HepG2 (cell line): ENCODE measurements around the gene PRKCE. TPM values are rescaled to one million over a fixed set of nuclear protein-coding genes. Genes with fewer than 3 reads are reported as not detected.

Experiments
- ATAC-seq: fragments of 200-7000 bp; cut with Tn5 transposase; 3 replicates; pipeline ENCODE4 v1.9.1; 2020; ENCODE audit warnings: mild to moderate bottlenecking, moderate library complexity
- BruUV-seq: library from RNA; stranded (reverse); fragments of 400-500 nt; replicated peaks from 2 replicates; lab custom pipeline; 2021; lab: Mats Ljungman, UMichigan
- CTCF ChIA-PET: fragments of 300-600 bp; formaldehyde crosslinking; extraction: SDS; loops from one replicate; lab custom pipeline; 2021; ENCODE audit warnings: low total read pairs, inconsistent platforms, low intra/inter-chr PET ratio; lab: Yijun Ruan, JAX
- POLR2A ChIA-PET: fragments of 350-600 bp; sonication (Branson Sonifier 250); formaldehyde crosslinking; loops from one replicate; lab custom pipeline; 2020; ENCODE audit warnings: antibody characterized with exemption, inconsistent platforms; lab: Yijun Ruan, JAX
- DNase-seq: peaks from one replicate; pipeline ENCODE4 v3.0.0-alpha.2; 2015; ENCODE audit warnings: low spot score
- FAIRE-seq: peaks from 3 replicates; lab custom pipeline; 2011; peaks lifted over from hg19 to GRCh38; lab: Jason Lieb, UNC
- H2AFZ ChIP-seq: one replicate; pipeline ENCODE4 v1.6.1; 2011; ENCODE audit warnings: low read length, inconsistent platforms
- H3K27ac ChIP-seq: fragments of 300-600 bp; 3 replicates; pipeline ENCODE4 v1.8.0; 2011; ENCODE audit warnings: mixed run types, mild to moderate bottlenecking, mixed read lengths, low read length, inconsistent platforms; ENCODE audit not compliant: insufficient read depth; ENCODE audit errors: extremely low read length
- H3K27me3 ChIP-seq, 2 experiments: fragments of 200-600 bp in 1 of 2; 2 replicates in 1 of 2; 3 replicates in 1 of 2; pipeline versions ENCODE4 v1.6.0 to v1.8.0; 2011; ENCODE audit warnings: low read length in 2 of 2, mild to moderate bottlenecking in 2 of 2, moderate library complexity in 2 of 2, inconsistent platforms in 1 of 2; ENCODE audit not compliant: insufficient read depth in 2 of 2, control insufficient read depth in 1 of 2
- H3K36me3 ChIP-seq, 2 experiments: fragments of 200-600 bp in 1 of 2; replicated peaks in 1 of 2; 2 replicates in 1 of 2; 3 replicates in 1 of 2; pipeline versions ENCODE4 v1.5.1 to v1.8.0; 2011; ENCODE audit warnings: low read length in 2 of 2, inconsistent platforms in 1 of 2; ENCODE audit not compliant: insufficient read depth in 2 of 2, control insufficient read depth in 1 of 2
- H3K4me1 ChIP-seq: 2 replicates; pipeline ENCODE4 v1.5.1; 2012; ENCODE audit warnings: low read length, inconsistent platforms; ENCODE audit not compliant: insufficient read depth
- H3K4me2 ChIP-seq: 2 replicates; pipeline ENCODE4 v1.6.0; 2011; ENCODE audit warnings: low read depth, low read length, inconsistent platforms
- H3K4me3 ChIP-seq, 3 experiments: fragments of 200-600 bp in 1 of 3; sonication (generic), shearing (Covaris generic) in 1 of 3; replicated peaks in 1 of 3; 2 replicates each; pipeline ENCODE4 v1.5.1; 2011 to 2016; ENCODE audit warnings: low read length in 3 of 3, inconsistent platforms in 2 of 3, low read depth in 2 of 3, mild to moderate bottlenecking in 2 of 3, control low read depth in 1 of 3, mixed read lengths in 1 of 3; ENCODE audit not compliant: insufficient read depth in 1 of 3
- H3K79me2 ChIP-seq: one replicate; pipeline ENCODE4 v1.6.1; 2011; ENCODE audit warnings: low read length, inconsistent platforms; ENCODE audit not compliant: insufficient read depth
- H3K9ac ChIP-seq: 2 replicates; pipeline ENCODE4 v1.6.0; 2011; ENCODE audit warnings: mild to moderate bottlenecking, low read depth, low read length, inconsistent platforms; ENCODE audit not compliant: insufficient read depth
- H3K9me3 ChIP-seq: 2 replicates; pipeline ENCODE4 v1.5.1; 2012; ENCODE audit warnings: mild to moderate bottlenecking, low read length
- H4K20me1 ChIP-seq: 2 replicates; pipeline ENCODE4 v1.6.0; 2011; ENCODE audit warnings: inconsistent platforms, mild to moderate bottlenecking, low read length, moderate library complexity; ENCODE audit not compliant: insufficient read depth
- ATF2 ChIP-seq: sonication (generic); formaldehyde crosslinking; IDR thresholded peaks from 2 replicates; pipeline ENCODE4 v1.4.0; 2020; ENCODE audit warnings: missing genetic modification reagents
- BATF2 ChIP-seq: sonication (generic); formaldehyde crosslinking; IDR thresholded peaks from 2 replicates; pipeline ENCODE4 v1.8.0; 2022; ENCODE audit warnings: mild to moderate bottlenecking, missing genetic modification reagents, moderate library complexity
- FOXK1 ChIP-seq: sonication (generic); formaldehyde crosslinking; IDR thresholded peaks from 2 replicates; pipeline ENCODE4 v1.4.0; 2020; ENCODE audit warnings: low read depth, missing genetic modification reagents, borderline replicate concordance
- FUBP1 ChIP-seq: sonication (generic); formaldehyde crosslinking; IDR thresholded peaks from 2 replicates; pipeline ENCODE4 v1.5.1; 2020; ENCODE audit warnings: missing genetic modification reagents, mild to moderate bottlenecking, borderline replicate concordance
- POLR2AphosphoS2 ChIP-seq: IDR thresholded peaks from 2 replicates; pipeline ENCODE4 v1.6.1; 2011; ENCODE audit warnings: low read depth, low read length, improper control_type of control experiment
- SNAI1 ChIP-seq: sonication (generic); formaldehyde crosslinking; IDR thresholded peaks from 2 replicates; pipeline ENCODE4 v1.5.0; 2020; ENCODE audit warnings: mild to moderate bottlenecking, missing genetic modification reagents, borderline replicate concordance
- ZNF362 ChIP-seq: sonication (generic); formaldehyde crosslinking; IDR thresholded peaks from 2 replicates; pipeline ENCODE4 v1.4.0; 2020; ENCODE audit warnings: missing genetic modification reagents, mild to moderate bottlenecking, borderline replicate concordance
- ZNF687 ChIP-seq: sonication (generic); formaldehyde crosslinking; IDR thresholded peaks from 2 replicates; pipeline ENCODE4 v1.5.1; 2020; ENCODE audit warnings: mild to moderate bottlenecking, missing genetic modification reagents, moderate library complexity
- WGBS: methylation state at CpG from one replicate; pipeline ENCODE4 v1.1.6; 2017; ENCODE audit warnings: low lambda C conversion rate; 5-methylcytosine and 5-hydroxymethylcytosine counted together
- in situ Hi-C: cut with HindIII; loops from 2 replicates; pipeline ENCODE4 v1.10.0; 2017; ENCODE audit warnings: low pct_unique_long_range_greater_than_20kb; ENCODE audit not compliant: extremely low pct_ligation_motif_present
- intact Hi-C: fragments of 100-400 bp; cut with micrococcal nuclease; formaldehyde crosslinking; loops from one replicate; pipeline ENCODE4 v1.10.0; 2022; ENCODE audit not compliant: unreplicated experiment
- polyA plus RNA-seq, 8 experiments: library from polyadenylated mRNA; depleted of rRNA in 3 of 8; stranded (reverse) in 7 of 8; unstranded in 1 of 8; fragments of >200 nt; fragmentation: Illumina TruSeq in 4 of 8; extraction: Trizol in 4 of 8; gene quantifications; 2 replicates each; pipeline versions ENCODE4 v1.2.1 to v1.2.3, GENCODE V29; 2011 to 2016; ENCODE audit warnings: low read depth in 4 of 8, missing spikeins in 1 of 8, mixed read lengths in 1 of 8; ENCODE audit not compliant: insufficient read depth in 1 of 8
- total RNA-seq, 5 experiments: library from RNA; depleted of rRNA; stranded (reverse); fragments of >200 nt; fragmentation: Illumina TruSeq; extraction: Trizol; gene quantifications; 2 replicates each; pipeline ENCODE4 v1.2.3, GENCODE V29; 2016; ENCODE audit warnings: low read depth in 1 of 5

Gene PRKCE
- total and polyA plus RNA-seq, 2 of the 13 experiments (the other 11 are each of a cell fraction or from before 2014, with no cell fraction given), result 1.0 to 3.9 TPM

GRCh38 chr2:45763255-45763654, 111.8 kb downstream of the PRKCE start:
- Histone ChIP-seq H3K9ac (no peak overlapping the region), H3K27me3 (no peaks in the 10 kb centered on the region), H2AFZ (no peak overlapping the region), H3K27ac (no peak overlapping the region), H3K4me2 (no peak overlapping the region), H3K4me3 (no peak overlapping the region), H4K20me1 (no peaks in the 10 kb centered on the region), H3K4me1 (no peaks in the 10 kb centered on the region), H3K9me3 (no peaks in the 10 kb centered on the region), H3K36me3 (no peaks in the 10 kb centered on the region), H3K79me2 (no peaks in the 10 kb centered on the region)
- DNase-seq (no peak), ATAC-seq (no peak), FAIRE-seq (no peak)
- POLR2A ChIA-PET, result no interaction called here
- in situ Hi-C loops (no loop called here), intact Hi-C loops (no loop called here)
- no peak for TF ChIP-seq FUBP1 (CRISPR knock-in tag)
- TF ChIP-seq POLR2AphosphoS2, result no peak
- no peak for TF ChIP-seq BATF2 (CRISPR knock-in tag)
- no TSS peak for BruUV-seq
- CTCF ChIA-PET, result no interaction called here
- 37% methylated on average over 2 of the region's 2 CpGs for WGBS

- no peak overlapping the region for H3K4me3 ChIP-seq
- no peaks in the 10 kb centered on the region for H3K79me2 ChIP-seq
- no peak overlapping the region for H3K4me2 ChIP-seq
- H3K9me3 ChIP-seq, result no peaks in the 10 kb centered on the region
- no peak for FAIRE-seq
- ChIA-PET CTCF (no interaction called here), POLR2A (no interaction called here)
- no peak overlapping the region for H3K9ac ChIP-seq
- no peak for ATAC-seq
- H4K20me1 ChIP-seq, result no peaks in the 10 kb centered on the region
- 36% methylated on average over 5 of the region's 5 CpGs for WGBS
- H2AFZ ChIP-seq, result no peak overlapping the region
- no peak for DNase-seq
- TF ChIP-seq ZNF362 (CRISPR knock-in tag), result no peak
- no peak for TF ChIP-seq ZNF687 (CRISPR knock-in tag)
- no peak for TF ChIP-seq FOXK1 (CRISPR knock-in tag)
- no peak for TF ChIP-seq SNAI1 (CRISPR knock-in tag)
- no peak for TF ChIP-seq ATF2 (CRISPR knock-in tag)
- no TSS peak for BruUV-seq
- no peaks in the 10 kb centered on the region for H3K27me3 ChIP-seq
- no peaks in the 10 kb centered on the region for H3K4me1 ChIP-seq
- H3K27ac ChIP-seq, result no peak overlapping the region
- in situ Hi-C loops, result no loop called here
- intact Hi-C loops, result no loop called here
- no peaks in the 10 kb centered on the region for H3K36me3 ChIP-seq
Observed at GRCh38 chr2:45763797-45764196, 112.3 kb downstream of the PRKCE start.
